ENCODE results near the gene IDUA.
"Not testable (repeated sequence)": the region's sequence is repeated elsewhere in the genome, so short reads cannot be mapped to it uniquely, and the experiment has no call there.

DNA sequence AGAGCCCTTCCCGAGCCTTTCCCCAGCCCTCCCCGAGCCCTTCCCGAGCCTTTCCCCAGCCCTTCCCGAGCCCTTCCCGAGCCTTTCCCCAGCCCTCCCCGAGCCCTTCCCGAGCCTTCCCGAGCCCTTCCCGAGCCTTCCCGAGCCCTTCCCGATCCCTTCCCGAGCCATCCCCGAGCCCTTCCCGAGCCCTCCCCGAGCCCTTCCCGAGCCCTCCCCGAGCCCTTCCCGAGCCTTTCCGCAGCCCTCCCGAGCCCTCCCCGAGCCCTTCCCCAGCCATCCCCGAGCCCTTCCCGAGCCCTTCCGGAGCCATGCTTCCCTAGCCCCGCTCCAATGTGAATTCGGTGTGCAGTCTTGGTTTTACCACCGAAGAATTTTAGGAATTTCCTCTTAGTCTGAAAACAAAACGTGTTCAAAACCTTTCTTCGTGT, 59.8 kb downstream of the IDUA start:
- not testable (repeated sequence) for TF ChIP-seq EZH2phosphoT487 (IDR thresholded peaks at IDR 0.05; ENCODE audit: insufficient read depth, low read depth); EZH2 (IDR thresholded peaks at IDR 0.05; ENCODE audit: insufficient read depth, poor library complexity, severe bottlenecking)
